GM18951 (cell line): Measurements from ENCODE around the gene FMN2.
"Not testable (repeated sequence)": the region's sequence is repeated elsewhere in the genome, so short reads cannot be mapped to it uniquely, and the experiment has no call there.

Experiments used
- POLR2A ChIP-seq: IDR thresholded peaks from 4 replicates; pipeline ENCODE4 v1.6.1; 2011; ENCODE audit warnings: mild to moderate bottlenecking; ENCODE audit not compliant: insufficient read length, insufficient read depth; ENCODE audit errors: extremely low read depth
- in situ Hi-C: fragments of 300-500 bp; cut with MboI; formaldehyde crosslinking; loops from one replicate; pipeline ENCODE4 v1.12.0; 2022; ENCODE audit warnings: low sequenced_read_pairs, mixed read lengths, inconsistent platforms; ENCODE audit not compliant: unreplicated experiment

The FMN2 gene

DNA sequence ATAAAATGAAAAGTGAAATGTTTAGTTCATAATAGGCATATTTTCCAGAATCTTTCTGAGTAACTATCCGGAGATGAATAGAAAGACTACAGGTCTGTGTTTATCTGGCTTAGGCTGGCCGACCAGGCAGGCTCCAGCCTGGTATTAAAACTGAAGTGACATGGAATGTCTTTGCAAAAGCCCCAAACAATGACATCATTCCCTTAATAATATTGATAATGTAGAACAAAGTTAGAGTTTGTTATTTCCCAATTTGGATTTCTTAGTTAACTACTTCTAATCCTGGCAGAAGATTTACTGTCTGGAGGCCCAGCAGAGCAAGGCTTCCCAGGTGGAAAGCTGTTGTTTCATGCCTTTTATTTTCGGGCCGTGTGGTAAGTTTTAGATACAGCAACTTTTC, 312.6 kb downstream of the FMN2 start:
- in situ Hi-C loops, result no loop called here
- no peak for TF ChIP-seq POLR2A

DNA sequence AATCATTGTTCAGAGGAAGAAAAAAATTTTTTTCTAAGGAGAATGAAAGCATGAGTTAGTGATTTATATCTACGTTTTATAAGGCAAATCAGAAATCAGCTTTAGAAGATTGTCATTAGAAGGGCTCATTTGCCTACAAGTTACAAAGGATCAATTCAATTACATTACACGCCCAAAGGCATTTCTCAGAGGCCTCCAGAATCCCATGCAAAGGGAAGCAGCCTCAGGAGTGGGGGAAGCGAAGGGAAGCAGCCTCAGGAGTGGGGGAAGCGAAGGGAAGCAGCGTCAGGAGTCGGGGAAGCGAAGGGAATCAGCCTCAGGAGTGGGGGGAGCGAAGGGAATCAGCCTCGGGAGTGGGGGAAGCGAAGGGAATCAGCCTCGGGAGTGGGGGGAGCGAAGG, 314.1 kb downstream of the FMN2 start:
- in situ Hi-C loops, result no loop called here
- TF ChIP-seq POLR2A, result no peak

DNA sequence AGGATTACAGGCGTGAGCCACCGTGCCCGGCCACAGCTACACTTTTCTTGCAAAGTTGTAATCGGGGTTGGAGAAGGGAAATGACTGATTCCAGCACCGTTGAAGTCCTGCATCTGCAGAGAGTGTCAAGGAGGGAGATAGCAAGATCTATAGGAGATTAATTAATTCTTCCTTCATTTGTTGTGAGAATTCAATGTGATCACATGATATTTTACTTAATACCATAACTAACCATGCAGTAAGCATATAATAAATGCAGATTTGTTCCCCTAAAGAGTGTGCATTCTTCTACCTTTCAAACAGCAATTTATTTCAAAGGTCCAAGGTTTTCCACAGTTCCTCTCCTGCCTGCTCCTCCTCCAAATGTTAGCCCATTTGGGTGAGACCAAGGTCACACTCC, 315.7 kb downstream of the FMN2 start:
- no peak for TF ChIP-seq POLR2A
- in situ Hi-C loops, result no loop called here

DNA sequence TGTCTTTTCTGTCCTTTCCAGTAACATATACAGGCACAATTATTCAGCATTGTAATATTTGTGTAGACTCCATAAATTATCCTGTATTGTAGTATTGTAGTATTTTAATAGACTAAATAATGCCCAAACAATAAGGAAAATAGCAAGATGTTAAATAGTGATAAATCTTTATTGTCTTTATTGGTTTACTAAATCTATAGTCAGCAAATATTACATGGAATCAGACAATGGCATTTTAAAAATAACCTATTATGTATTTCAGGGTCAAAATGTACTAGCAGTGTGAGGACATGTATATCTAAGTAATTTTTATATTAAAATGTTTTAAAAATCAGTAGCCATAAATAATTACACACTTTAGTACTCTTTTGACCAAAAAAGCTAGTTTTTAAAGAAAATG, 317.9 kb downstream of the FMN2 start:
- in situ Hi-C loops, result no loop called here
- TF ChIP-seq POLR2A, result no peak

DNA sequence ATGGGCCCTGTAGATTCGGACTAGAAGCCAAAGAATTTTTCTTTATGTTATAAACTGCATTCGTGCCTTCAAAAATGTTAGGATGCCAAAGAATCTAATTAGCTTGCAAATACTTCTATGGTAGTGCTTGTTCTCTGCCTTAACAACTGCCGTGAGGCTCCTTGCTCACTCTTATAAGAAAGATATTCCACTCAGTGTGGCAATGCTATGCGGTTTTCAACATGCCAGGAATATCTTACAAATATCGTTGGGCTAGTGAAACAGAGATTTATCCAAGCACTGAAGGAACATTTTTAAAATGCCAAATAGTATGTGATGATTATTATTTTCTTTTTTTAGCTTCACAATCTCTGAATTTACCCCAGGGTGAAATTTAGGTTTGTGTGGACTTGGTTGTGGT, 322.0 kb downstream of the FMN2 start:
- no peak for TF ChIP-seq POLR2A
- in situ Hi-C loops, result no loop called here

DNA sequence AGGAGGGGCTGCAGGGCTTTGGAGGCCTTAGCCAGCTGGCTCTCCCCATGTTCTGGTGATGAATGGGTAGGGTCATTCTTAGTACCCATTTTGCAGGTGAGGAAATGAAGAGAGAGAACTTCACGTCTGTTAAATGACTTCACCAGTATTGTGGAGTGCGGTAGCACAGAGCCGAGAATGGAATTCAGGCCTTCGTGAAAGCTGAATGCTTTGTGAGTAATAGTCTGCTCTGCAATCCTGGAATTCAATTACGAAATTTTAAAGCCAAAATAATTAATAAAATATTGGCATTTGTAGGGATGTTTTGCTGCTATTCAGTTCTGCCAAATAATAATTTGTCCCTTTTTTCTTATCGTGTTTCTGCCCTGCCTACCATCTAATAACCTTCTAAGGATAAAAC, 322.6 kb downstream of the FMN2 start:
- in situ Hi-C loops, result no loop called here
- no peak for TF ChIP-seq POLR2A

DNA sequence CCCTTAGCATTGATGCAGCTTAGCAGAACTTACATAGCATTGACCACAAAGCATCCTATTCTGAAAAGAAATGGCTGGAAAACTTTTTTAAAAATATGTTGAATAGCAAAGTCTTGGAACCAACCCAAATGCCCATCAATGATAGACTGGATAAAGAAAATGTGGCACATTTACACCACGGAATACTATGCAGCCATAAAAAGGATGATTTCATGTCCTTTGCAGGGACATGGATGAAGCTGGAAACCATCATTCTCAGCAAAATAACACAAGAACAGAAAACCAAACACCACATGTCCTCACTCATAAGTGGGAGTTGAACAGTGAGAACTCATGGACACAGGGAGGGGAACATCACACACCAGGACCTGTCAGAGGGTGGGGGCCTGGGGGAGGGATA, 323.3 kb downstream of the FMN2 start:
- in situ Hi-C loops, result not testable (repeated sequence)

DNA sequence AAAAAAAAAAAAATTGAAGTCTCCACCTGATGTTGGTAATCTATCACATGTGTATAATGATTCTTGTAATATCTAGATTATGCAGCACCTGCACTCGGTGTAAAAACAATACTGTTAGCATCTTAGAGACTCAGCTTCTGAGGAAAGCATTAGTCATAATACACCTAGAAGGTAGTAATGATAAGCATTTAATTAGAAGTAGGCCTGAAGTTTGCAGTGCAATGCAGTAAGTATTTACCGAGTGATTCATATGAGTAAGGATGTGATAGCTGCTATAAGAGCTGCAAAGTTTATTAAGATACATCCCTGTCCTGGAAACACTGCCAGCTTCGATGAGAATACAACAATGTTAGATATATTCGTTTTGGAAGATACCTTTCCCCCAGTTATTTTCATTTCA, 323.8 kb downstream of the FMN2 start:
- in situ Hi-C loops, result no loop called here
- no peak for TF ChIP-seq POLR2A

DNA sequence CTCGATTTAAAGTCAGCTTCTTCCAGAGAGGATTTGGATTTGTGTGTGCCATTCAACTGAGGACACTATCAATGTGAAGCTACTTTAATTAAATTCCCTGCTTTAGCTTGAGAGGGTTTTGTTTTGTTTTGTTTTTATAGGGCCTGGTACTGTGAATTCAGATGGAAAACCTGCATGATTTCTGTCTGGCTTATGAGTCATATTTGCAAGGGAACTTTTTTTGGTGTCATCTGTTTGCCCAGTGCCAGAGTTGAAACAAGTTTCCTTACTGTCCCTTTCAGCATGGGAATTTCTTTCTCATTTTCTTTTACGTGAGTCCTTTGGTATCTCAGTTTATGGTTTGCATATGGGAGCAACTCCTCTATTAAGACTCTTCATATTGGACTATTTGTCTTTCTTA, 325.6 kb downstream of the FMN2 start:
- in situ Hi-C loops, result no loop called here
- no peak for TF ChIP-seq POLR2A

DNA sequence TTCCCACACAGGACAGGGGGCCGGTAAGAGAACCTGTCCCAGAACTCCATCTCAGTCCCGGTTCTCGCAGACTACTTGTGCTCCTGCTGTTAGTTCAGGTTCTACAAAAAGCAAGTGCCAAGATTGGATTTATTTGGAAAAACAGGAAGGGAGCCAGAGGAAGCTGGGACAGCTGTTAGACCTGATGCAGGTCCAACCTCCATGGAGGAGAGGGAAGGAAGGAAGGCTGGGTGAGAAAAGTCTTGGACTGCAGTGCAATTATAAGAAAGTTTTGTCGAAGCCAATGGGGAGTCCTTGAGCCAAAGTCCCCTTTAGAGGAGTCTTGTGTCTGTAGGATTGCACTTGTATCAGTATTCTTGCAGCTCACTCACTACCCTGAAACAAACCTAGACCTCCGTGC, 329.1 kb downstream of the FMN2 start:
- in situ Hi-C loops, result no loop called here
- TF ChIP-seq POLR2A, result no peak

DNA sequence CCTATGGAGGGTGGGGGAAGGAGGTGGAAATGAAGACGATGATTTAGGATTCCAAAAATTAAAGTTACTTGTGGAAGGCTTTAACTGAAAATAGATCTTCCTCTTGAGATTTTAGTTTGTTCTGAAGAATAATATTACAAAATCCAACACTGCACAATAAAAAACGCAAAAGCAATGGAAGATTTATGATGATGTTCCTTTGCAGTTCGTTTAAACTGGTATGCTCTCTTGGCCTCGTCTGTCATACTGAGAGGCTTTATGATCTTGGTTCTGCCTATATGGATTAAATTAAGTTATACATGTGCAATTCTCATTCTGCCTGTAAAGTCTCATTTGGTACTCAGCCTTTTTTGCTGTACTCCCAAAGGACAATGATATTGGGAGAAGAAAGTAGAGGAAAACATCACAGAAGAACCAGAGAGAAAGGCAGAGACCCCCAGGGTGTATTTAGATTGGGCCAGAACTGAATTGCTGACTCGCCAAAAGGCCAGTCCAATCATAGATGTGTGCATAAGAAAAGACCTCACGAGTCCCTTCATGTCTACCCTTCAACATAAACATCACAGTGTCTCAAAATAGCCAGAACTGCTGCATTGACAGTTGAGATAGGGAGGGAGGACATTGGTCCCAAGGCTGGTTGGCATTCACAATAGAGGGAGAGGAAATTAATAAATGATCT, 331.7 kb downstream of the FMN2 start:
- in situ Hi-C loops, result no loop called here
- TF ChIP-seq POLR2A, result no peak

DNA sequence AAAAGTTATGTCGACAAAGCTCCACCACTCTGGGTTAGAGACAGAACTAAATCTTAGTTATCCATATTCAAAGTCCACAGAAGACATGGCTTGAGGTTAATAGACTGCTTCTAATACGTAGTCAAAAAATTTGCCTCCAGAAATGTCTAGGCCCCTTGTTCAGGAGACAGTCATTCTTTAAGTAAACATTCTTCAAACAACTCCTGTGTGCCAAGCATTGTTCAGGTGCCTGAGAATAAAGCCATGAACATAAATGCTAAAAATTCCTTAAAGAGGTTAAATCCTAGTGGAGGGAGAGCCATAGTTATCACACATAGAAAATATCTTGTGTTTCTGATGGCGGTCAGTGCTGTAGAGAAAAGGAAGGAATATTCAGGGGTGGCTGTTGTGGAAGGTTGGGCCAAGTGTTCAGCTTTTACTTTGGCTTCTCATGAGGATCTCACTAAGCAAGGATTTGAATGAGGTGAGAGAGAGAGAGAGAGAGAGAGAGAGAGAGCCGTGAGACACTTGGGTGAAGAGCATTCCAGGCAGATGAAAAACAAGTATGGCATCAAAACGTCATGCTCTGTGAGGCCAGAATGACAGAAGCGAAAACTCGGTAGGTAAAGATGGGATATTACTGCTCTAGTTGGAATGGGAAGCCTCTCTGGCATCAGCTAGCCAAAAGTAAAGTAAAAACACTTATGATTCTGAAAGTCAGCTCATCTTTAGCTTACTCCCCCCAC, 333.2 kb downstream of the FMN2 start:
- in situ Hi-C loops, result no loop called here
- no peak for TF ChIP-seq POLR2A

DNA sequence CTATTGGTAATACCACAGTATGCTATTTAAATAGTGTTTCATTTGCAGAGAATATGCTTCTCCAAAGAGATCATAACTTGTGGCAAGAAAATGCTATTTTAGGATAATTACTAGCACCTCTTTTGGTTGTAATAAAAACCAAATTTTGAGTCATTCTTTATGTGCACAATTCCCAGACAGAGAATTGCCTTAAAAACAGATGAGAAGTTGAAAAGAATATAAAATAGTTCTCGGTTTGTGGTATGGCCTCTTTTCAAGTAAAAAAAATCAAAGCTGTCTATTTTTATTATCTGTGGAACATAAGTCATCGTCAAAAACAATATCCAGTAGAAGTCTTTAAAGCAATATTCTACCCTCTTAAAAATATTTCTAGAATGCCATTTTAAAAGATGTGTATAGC, 334.4 kb downstream of the FMN2 start:
- in situ Hi-C loops, result no loop called here
- no peak for TF ChIP-seq POLR2A

DNA sequence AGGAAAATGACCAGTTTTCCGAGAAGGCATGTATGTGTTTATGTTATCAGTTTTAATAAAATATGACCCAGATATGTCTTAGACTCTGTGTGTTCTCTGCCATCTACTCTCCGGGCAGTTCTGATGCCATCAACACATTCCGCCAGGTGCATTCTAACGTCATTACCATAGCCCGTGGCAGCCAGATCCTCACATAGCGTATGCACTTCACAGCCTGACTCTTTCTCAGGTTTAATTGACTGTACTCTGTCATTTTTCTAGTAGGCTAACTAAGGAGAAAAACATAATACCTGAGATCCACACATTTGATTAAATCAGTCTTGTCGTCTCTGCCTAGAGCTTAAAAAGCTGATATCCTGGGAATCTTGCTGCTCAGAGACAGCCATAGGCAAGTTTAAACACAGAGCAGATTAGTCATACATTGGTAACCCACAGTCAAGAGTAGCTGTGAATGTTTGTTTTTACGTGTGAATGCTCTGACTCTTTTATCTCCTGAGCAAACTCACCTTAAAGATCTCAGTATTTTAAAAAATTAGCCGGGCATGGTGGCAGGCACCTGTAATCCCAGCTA, 344.4 kb downstream of the FMN2 start:
- in situ Hi-C loops, result no loop called here
- TF ChIP-seq POLR2A, result no peak
